ENCODE data around the gene SMCR8.

DNA sequence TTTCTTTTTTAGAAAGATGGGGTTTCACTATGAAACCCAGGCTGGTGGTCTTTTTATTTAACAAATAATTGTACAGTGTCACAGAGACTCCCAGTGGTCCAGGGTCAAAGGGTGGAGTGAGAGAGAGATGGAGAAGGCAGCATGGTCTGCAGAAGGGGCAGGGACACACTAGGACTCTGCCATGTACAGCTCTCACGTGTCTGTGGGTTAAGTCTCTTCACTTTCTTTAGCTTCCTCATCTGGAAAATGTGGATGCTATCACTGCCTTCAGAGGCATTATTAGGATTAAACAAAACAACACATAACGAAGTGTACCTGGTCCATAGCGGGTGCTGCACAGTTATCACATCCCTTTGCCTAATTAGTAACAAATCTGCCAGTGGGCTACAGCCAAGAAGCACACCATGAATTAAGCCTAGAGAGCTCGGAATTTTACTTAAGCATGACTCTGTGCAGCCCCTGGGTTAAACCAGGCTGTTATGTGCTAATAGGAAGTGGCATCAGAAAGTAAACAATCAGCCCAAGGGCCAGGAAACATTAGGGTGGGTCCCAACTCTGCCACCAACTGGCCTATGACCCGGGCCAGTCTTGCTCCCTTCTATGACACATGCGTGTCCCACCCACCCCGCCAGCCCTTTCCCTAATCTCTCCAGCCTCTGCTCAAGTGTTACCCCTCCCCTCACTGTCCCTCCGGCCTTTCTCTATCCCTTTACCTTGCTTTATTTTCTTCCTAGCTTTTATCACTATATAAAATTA is 14.2 kb upstream of the SMCR8 start:
- TF ChIP-seq CTCF (IDR thresholded peaks at IDR 0.05) (no peak), POLR2A (IDR thresholded peaks at IDR 0.05) (no peak)
